ENCODE measurements around the gene MBD3. TPM values are rescaled to one million over a fixed set of nuclear protein-coding genes. Genes with fewer than 3 reads are reported as not detected.

The MBD3 gene
- total and polyA plus RNA-seq, 2 of the 4 experiments (the other 2 are of a cell fraction): 42.5 to 66.3 TPM

DNA sequence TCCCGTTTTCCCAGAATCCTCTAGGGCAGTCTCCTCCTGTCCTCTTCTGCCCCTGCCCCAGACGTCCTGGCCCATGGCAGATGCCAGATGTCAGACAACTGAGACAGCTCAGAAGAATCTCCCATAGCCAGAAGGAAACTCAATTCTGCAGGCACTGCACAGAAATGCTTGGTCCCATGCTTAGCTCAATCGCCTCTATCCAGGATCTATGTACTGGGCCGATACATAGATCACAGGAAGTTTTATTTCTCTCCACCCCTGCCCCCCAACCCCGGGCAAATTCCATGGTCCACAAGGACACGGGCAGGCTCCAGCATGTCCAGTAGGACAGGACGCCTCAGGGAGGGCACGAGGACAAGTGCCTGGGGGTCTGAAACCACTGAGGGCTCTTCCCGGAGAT lies 4.8 kb downstream of the MBD3 start:
- Histone ChIP-seq H3K9me3 (ENCODE audit: control insufficient read depth, insufficient read depth, low read length) (no peaks in the 10 kb centered on the region), H3K4ac (ENCODE audit: low read depth, low read length) (no peak overlapping the region), H3K9ac (ENCODE audit: low read depth, low read length) (no peak overlapping the region), H3K18ac (ENCODE audit: low read depth, low read length) (no peak overlapping the region), H2BK120ac (ENCODE audit: low read depth, low read length) (no peak overlapping the region), H3K27me3 (ENCODE audit: control insufficient read depth, insufficient read depth, low read length) (no peaks in the 10 kb centered on the region), H3K4me3 (ENCODE audit: insufficient read depth, low read depth, low read length) (no peak overlapping the region), H2BK20ac (ENCODE audit: low read depth, low read length) (no peak overlapping the region), H3K23ac (ENCODE audit: low read depth, low read length) (no peak overlapping the region), H2AK5ac (ENCODE audit: low read depth, low read length) (no peak overlapping the region), H4K20me1 (ENCODE audit: insufficient read depth, low read length) (peaks cover 49% of the 10 kb centered on the region), H3K36me3 (ENCODE audit: control insufficient read depth, insufficient read depth, low read length) (peaks cover 15% of the 10 kb centered on the region), H4K8ac (ENCODE audit: low read depth in 2 of 2, low read length in 2 of 2) (peak overlapping the region in 1 of 2 experiments; percentile 20; a peak in 1 of 4 replicates), H3K4me1 (ENCODE audit: control insufficient read depth, insufficient read depth, low read length) (peaks cover 11% of the 10 kb centered on the region), H2BK5ac (ENCODE audit: low read depth, low read length, poor library complexity, severe bottlenecking) (no peak overlapping the region), H3K56ac (ENCODE audit: extremely low read depth, insufficient read depth, low read length) (no peak overlapping the region), H3K4me2 (ENCODE audit: low read depth, low read length) (no peak overlapping the region), H4K91ac (ENCODE audit: insufficient read depth, low read depth, low read length) (no peak overlapping the region), H3K14ac (replicated peaks; ENCODE audit: low read depth, low read length) (no peak overlapping the region), H2AK9ac (replicated peaks; ENCODE audit: low read depth, low read length, poor library complexity) (no peak overlapping the region), H3K27ac (ENCODE audit: insufficient read depth, low read length) (no peak overlapping the region), H3K9me1 (ENCODE audit: insufficient read depth, low read length) (peaks cover 9% of the 10 kb centered on the region), H2AFZ (replicated peaks; ENCODE audit: low read length, poor library complexity) (no peak overlapping the region), H4K5ac (ENCODE audit: low read depth, low read length) (no peak overlapping the region), H2BK15ac (ENCODE audit: low read depth, low read length) (no peak overlapping the region), H3K79me1 (ENCODE audit: low read depth in 1 of 2, low read length in 2 of 2) (peaks cover 23 to 76% of the 10 kb centered on the region in 2 experiments)
- in situ Hi-C loops (cut with MboI; ENCODE audit: low sequenced_read_pairs) (no loop called here), dilution Hi-C loops (cut with HindIII; ENCODE audit: low sequenced_read_pairs, unreplicated experiment) (no loop called here), intact Hi-C loops (cut with micrococcal nuclease) (no loop called here)
- no peak for TF ChIP-seq FOS (IDR thresholded peaks at IDR 0.05; ENCODE audit: low read depth, low read length)
- TF ChIP-seq, protein P1, sequence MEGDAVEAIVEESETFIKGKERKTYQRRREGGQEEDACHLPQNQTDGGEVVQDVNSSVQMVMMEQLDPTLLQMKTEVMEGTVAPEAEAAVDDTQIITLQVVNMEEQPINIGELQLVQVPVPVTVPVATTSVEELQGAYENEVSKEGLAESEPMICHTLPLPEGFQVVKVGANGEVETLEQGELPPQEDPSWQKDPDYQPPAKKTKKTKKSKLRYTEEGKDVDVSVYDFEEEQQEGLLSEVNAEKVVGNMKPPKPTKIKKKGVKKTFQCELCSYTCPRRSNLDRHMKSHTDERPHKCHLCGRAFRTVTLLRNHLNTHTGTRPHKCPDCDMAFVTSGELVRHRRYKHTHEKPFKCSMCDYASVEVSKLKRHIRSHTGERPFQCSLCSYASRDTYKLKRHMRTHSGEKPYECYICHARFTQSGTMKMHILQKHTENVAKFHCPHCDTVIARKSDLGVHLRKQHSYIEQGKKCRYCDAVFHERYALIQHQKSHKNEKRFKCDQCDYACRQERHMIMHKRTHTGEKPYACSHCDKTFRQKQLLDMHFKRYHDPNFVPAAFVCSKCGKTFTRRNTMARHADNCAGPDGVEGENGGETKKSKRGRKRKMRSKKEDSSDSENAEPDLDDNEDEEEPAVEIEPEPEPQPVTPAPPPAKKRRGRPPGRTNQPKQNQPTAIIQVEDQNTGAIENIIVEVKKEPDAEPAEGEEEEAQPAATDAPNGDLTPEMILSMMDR (conservative IDR thresholded peaks at IDR 0.05; ENCODE audit: low read depth, low read length): no peak
- TF ChIP-seq SMC3 (IDR thresholded peaks at IDR 0.05; ENCODE audit: low read depth, low read length): no peak
- no peak for TF ChIP-seq MXI1 (IDR thresholded peaks at IDR 0.05; ENCODE audit: borderline replicate concordance, low read depth, low read length)
- TF ChIP-seq RAD21 (IDR thresholded peaks at IDR 0.05; ENCODE audit: low read length): no peak
- TF ChIP-seq USF2 (IDR thresholded peaks at IDR 0.05; ENCODE audit: low read depth, low read length): no peak
- no peak for TF ChIP-seq RFX5 (IDR thresholded peaks at IDR 0.05; ENCODE audit: low read depth, low read length)
- DNase-seq (no peak), ATAC-seq (ENCODE audit: low read depth) (no peak)
- CTCF ChIA-PET: no interaction called here
- 74% methylated on average over 3 of the region's 9 CpGs; no CpG with 5 or more reads in 1 of the 2 experiments for WGBS, 2 experiments (ENCODE audit: extremely low coverage in 2 of 2, insufficient read length in 1 of 2)
- no TSS peak for BruUV-seq (replicated peaks)
- POLR2A ChIA-PET (ENCODE audit: unreplicated experiment): no interaction called here
